CD4-positive, alpha-beta T cell treated with Interleukin-17A for 1 hour (primary cell): ENCODE data around the gene TRIM56.
A peak's percentile ranks its signal among the peaks of the same experiment; 100 is the strongest.
"Not testable (repeated sequence)": the region's sequence is repeated elsewhere in the genome, so short reads cannot be mapped to it uniquely, and the experiment has no call there.

Experiments used
- DNase-seq: peaks from one replicate; pipeline ENCODE4 v3.0.0-alpha.2; 2020

TRIM56 gene, protein sequence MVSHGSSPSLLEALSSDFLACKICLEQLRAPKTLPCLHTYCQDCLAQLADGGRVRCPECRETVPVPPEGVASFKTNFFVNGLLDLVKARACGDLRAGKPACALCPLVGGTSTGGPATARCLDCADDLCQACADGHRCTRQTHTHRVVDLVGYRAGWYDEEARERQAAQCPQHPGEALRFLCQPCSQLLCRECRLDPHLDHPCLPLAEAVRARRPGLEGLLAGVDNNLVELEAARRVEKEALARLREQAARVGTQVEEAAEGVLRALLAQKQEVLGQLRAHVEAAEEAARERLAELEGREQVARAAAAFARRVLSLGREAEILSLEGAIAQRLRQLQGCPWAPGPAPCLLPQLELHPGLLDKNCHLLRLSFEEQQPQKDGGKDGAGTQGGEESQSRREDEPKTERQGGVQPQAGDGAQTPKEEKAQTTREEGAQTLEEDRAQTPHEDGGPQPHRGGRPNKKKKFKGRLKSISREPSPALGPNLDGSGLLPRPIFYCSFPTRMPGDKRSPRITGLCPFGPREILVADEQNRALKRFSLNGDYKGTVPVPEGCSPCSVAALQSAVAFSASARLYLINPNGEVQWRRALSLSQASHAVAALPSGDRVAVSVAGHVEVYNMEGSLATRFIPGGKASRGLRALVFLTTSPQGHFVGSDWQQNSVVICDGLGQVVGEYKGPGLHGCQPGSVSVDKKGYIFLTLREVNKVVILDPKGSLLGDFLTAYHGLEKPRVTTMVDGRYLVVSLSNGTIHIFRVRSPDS

DNA sequence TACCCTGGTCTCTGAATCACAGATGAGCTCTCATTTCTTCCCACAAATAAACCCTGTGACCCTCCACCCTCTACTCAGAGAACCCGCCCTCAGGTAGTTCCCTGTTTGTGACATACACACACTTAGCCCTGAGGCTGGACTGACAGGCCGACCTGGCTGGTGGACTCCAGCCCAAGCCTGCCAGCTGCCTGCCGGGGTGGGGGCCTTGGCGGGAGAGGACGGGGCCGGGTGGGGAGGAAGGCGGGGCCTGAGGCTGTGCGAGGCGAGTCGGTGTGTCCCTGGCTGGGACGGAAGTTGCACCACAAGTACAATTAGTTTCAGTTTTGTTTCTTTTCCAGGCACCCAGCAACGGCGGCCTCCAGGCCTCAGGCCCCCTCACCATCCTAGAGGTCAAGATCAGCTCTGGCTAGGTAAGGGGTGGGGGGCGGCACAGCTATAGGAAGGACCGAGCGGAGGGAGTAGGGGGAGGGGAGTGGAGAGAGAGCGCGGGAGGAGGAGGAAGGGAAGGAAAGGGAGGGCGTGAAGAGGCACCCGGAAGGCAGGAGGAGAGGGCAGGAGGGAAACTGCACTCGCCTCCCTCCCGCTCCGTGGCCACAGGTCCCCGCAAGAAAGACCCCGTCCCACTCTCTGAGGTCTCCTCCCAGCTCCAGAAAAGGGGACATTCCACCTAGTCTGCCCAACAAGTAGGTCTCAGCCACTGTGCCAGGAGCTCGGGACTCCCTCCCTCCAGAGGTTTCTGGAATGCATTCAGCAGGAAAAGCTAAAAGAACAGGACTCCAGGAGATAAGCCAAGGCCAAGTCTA lies at the start of gene TRIM56:
TSS of gene TRIM56 (plus strand) at position 320 of the 803 bp plus-strand sequence. CDS start 1,832 bp downstream, outside the sequence.
- DNase-seq: peak; percentile 81

DNA sequence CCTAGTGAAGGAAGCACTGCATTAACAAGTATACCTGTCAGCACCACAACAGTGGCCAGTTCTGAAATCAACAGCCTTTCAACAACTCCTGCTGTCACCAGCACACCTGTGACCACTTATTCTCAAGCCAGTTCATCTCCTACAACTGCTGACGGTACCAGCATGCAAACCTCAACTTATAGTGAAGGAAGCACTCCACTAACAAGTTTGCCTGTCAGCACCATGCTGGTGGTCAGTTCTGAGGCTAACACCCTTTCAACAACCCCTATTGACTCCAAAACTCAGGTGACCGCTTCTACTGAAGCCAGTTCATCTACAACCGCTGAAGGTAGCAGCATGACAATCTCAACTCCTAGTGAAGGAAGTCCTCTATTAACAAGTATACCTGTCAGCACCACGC lies 49.3 kb upstream of the TRIM56 start:
- DNase-seq: no peak

DNA sequence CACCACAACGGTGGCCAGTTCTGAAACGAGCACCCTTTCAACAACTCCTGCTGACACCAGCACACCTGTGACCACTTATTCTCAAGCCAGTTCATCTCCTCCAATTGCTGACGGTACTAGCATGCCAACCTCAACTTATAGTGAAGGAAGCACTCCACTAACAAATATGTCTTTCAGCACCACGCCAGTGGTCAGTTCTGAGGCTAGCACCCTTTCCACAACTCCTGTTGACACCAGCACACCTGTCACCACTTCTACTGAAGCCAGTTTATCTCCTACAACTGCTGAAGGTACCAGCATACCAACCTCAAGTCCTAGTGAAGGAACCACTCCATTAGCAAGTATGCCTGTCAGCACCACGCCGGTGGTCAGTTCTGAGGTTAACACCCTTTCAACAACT lies 44.0 kb upstream of the TRIM56 start:
- not testable (repeated sequence) for DNase-seq

DNA sequence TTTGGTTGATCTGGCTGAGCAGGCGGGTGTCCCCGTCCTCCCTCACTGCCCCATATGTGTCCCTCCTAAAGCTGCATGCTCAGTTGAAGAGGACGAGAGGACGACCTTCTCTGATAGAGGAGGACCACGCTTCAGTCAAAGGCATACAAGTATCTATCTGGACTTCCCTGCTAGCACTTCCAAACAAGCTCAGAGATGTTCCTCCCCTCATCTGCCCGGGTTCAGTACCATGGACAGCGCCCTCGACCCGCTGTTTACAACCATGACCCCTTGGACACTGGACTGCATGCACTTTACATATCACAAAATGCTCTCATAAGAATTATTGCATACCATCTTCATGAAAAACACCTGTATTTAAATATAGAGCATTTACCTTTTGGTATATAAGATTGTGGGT lies 26.9 kb upstream of the TRIM56 start:
- peak; percentile 49 for DNase-seq

DNA sequence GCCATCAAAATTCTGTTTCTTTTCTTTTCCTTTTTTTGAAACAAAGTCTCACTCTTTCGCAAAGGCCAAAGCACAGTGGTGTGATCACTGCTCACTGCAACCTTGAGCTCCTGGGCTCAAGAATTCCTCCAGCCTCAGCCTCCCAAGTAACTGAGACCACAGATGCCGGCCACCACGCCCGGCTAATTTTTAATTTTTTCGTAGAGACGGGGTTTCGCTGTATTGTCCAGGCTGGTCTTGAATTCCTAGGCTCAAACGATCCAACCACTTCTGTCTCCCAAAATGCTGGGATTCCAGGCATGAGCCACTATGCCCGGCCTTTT lies 25.7 kb upstream of the TRIM56 start:
- no peak for DNase-seq

DNA sequence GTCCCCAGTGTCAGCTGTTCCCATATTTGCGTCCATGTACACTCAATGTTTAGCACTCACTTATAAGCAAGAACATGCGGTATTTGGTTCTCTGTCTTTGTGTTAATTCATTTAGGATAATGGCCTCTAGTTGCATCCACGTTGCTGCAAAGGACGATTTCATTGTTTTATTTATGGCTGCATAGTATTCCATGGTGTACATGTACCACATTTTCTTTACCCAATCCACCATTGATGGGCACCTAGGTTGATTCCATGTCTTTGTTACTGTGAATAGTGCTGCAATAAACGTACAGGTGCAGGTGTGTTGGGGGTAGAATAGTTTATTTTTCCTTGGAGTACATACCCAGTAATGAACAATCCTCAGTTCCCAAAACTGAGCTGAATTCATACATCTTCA lies 24.3 kb upstream of the TRIM56 start:
- DNase-seq: no peak

DNA sequence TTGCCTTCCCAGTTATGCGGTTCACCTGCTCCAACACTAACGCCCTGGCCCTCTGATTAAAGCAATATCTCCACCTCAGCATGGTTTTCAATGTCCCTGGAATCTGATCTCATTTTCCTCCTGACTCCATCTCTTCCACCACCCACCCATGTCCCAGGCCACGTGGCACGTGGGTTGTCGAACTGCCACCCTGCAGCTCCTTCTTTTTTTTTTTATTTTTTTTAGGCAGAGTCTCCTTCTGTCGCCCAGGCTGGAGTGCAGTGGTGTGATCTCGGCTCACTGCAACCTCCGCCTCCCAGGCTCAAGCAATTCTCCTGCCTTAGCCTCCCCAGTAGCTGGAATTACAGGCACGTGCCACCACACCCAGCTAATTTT lies 21.1 kb upstream of the TRIM56 start:
- not testable (repeated sequence) for DNase-seq

DNA sequence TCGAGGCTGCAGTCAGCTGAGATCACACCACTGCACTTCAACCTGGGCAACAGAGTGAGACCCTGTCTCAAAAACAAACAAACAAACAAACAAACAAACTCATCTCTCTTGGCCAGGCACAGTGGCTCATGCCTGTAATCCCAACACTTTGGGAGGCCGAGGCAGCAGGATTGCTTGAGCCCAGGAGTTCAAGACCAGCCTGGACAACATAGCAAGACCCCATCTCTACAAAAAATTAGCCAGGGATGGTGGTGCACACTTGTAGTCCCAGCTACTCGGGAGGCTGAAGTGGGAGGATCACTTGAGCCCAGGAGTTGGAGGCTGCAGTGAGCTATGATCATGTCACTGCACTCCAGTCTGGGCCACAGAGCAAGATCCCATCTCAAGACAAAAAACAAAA lies 20.1 kb upstream of the TRIM56 start:
- DNase-seq: not testable (repeated sequence)

DNA sequence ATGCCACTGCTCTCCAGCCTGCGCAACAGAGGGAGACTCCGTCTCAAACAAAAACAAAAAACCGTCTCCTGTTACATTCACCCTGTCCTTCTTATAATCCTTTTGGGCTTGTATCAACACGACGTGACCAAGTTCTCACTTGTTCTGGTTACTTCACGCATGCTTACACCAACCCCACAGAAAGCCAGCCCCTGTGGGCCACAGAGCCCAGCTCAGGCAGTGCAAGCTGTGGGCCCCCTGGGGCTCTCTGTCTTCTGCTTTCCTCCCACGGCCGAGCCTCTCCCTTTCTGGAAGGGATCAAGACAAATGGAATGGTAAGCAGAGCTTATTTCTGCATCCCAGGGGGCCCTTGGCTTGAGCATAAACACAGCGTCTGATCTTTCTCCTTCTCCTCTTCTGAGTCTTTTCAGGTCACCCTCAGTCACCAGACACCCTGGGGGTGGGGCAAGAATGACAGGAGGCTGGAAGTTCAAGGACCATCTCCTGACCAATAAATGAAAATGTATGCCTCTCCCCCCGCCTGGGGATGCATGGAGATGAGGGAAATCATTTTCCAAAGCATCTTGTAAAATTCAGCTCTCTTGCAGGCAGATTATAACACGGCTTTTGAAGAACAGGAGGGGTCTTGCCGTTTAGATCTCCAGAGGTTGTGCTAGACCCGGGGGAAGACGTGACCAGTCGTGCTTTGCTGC lies 19.0 kb upstream of the TRIM56 start:
- no peak for DNase-seq

DNA sequence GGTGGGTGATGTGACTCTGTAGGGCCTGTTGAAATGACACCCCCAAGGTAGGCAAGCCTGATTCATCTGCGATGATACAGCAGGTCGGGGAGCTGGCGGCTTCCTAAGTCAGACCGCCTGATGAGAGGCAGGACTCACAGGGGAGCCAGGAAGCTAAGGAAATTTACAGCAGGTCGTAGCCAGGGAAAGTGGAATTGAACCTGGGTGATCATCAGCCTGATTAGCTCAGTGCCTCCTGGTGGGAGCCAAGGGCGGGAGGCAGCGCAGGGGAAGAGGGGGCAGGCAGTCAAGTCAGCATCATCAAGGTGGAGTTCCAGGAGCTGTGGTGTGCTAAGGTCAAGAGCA lies 18.5 kb upstream of the TRIM56 start:
- DNase-seq: no peak

DNA sequence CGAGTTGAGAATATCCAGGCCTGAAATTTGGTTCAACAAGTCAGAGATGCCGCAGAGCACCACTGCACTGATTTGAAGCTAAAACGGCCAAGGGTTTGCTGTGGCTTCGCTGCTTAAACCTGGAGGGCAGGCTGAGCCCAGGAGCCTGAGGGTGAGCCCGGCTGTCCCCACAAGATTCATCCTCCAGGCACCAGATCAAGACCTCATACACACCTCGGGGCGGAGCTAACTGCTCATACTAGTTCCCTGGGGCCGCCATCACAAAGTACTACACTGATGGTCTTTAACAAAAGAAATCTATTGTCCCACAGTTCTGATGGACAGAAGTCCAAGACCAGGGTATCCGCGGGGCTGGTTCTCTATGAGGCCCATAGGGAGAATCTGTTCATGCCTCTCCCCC lies 16.9 kb upstream of the TRIM56 start:
- no peak for DNase-seq

DNA sequence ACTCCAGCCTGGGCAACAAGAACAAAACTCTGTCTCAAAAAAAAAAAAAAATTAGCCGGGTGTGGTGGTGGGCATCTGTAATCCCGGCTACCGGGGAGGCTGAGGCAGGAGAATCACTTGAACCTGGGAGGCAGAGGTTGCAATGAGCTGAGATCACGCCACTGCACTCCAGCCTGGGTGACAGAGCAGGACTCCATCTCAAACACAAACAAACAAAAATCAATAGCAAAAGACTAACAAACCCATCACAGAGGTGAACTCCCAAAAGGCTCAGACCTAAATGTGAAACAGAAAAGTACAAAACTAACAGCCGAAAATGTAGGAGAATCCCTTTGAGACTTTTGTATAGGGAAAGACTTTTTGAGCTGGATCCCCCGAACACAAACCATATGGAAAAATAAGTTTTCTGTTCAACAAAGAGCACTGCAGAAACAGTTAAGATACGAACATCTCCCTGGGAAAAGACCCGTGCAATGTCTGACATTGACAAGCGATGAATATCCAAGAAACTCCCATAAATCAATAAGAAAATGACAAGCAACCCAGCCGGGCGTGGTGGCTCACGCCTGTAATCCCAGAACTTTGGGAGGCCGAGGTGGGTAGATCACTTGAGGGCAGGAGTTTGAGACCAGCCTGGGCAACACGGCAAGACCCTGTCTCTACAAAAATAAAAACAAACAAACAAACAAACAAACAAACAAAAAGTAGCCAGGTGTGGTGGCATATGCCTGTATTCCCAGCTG lies 13.7 kb upstream of the TRIM56 start:
- DNase-seq: not testable (repeated sequence)

DNA sequence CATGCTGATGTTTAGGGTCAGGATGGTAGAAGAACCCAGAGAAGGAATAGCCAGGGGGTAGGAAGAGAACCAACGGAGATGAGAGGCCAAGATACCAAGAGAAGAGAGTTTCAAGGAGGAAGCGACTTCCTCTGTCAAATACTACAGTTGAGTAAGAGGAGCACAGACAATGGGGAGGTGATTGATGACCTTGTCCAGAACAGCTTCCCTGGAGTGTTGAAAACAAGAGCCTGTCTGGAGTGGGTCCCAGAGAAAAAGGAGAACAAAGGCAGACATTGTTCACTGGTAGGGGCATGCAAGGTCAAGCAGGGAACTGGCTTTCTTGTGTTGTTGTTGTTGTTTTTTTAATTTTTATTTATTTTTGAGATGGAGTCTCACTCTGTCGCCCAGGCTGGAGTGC lies 9.6 kb upstream of the TRIM56 start:
- DNase-seq: no peak

DNA sequence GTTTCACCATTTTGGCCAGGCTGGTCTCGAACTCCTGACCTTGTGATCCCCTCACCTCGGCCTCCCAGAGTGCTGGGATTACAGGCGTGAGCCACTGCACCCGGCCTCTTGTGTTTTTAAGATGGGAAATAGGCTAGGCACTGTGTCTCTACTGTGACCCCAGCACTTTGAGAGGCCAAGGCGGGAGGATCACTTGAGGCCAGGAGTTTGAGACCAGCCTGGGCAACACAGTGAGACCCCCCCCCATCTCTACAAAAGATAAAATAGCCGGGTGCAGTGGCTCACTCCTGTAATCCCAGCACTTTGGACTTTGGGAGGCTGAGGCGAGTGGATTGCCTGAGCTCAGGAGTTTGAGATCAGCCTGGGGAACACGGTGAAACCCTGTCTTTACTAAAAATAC lies 9.1 kb upstream of the TRIM56 start:
- DNase-seq: not testable (repeated sequence)

DNA sequence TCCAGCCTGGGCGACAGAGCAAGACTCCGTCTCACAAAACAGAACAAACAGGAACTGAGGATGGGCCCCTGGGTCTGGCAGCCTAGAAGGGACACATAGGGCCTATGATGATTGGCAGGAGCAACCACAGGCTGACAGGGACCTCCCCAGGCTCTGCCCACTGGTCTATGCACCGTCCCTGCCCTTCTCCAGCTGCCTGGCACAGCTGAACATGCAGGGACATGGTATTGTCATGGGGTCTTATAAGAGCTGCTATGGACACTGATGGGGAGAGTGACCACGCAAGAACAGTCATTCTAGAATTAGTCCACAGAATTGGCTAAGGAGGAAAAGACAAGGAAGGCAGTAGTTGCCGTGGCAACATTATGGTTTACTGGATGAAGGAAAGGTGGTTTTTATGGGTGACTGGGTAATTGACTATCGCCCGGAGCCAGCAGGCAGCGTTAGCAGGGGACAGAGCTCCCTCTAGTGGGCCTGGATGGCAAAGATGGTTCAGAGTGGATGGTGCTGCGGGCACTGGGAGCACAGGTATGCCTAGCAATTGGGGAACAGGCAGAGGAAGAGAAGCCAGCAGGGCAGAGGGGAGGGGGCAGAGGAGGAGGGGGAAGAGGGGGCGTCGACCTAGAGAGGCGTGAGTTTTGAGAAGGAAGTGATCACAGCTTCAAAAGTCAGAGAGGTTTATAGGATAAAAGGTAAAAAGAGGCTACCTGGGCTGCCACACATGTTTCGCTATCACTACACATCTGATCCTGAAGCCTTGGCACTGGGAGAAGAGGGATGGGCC lies 7.8 kb upstream of the TRIM56 start:
- peak; percentile 86 for DNase-seq

DNA sequence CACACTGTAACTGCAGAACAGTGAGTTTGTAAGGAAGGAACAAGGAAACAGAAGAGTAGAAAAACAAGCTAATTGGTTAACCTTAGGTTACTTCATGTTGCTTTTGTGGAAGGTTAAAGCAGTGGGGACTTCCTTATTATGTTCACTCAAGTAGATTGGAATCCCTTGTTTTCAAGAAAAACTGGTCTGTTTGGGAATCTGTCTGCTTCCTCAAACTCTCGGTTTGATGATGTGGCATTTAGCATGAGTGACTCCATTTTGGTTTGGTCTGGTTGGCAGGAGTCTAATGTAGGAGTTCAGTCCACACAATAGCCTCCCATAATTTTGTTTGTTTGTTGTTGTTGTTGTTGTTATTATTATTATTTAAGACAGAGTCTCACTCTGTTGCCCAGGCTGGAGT lies 3.8 kb upstream of the TRIM56 start:
- no peak for DNase-seq

DNA sequence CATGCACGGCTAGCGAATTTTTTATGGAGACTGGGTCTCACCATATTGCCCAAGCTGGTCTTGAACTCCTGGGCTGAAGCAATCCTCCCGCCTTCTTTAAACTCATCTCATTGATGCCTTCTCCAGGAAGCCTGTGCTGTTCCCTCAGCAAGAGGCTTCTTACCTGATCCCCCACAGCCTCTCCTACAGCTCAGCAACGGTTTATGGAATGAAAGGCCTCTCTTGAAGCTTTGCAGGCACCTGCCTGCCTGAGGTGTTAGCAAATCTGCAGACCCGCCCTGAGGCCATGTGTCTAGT lies 468 bp upstream of the TRIM56 start:
- DNase-seq: no peak

DNA sequence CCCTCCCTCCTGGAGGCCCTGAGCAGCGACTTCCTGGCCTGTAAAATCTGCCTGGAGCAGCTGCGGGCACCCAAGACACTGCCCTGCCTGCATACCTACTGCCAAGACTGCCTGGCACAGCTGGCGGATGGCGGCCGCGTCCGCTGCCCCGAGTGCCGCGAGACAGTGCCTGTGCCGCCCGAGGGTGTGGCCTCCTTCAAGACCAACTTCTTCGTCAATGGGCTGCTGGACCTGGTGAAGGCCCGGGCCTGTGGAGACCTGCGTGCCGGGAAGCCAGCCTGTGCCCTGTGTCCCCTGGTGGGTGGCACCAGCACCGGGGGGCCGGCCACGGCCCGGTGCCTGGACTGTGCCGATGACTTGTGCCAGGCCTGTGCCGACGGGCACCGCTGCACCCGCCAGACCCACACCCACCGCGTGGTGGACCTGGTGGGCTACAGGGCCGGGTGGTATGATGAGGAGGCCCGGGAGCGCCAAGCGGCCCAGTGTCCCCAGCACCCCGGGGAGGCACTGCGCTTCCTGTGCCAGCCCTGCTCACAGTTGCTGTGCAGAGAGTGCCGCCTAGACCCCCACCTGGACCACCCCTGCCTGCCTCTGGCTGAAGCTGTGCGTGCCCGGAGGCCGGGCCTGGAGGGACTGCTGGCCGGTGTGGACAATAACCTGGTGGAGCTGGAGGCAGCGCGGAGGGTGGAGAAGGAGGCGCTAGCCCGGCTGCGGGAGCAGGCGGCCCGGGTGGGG lies 2.2 kb downstream of the TRIM56 start:
- DNase-seq: no peak

DNA sequence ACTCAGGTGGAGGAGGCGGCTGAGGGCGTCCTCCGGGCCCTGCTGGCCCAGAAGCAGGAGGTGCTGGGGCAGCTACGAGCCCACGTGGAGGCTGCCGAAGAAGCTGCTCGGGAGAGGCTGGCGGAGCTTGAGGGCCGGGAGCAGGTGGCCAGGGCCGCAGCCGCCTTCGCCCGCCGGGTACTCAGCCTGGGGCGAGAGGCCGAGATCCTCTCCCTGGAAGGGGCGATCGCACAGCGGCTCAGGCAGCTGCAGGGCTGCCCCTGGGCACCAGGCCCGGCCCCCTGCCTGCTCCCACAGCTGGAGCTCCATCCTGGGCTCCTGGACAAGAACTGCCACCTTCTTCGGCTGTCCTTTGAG lies 2.8 kb downstream of the TRIM56 start:
- DNase-seq: no peak

DNA sequence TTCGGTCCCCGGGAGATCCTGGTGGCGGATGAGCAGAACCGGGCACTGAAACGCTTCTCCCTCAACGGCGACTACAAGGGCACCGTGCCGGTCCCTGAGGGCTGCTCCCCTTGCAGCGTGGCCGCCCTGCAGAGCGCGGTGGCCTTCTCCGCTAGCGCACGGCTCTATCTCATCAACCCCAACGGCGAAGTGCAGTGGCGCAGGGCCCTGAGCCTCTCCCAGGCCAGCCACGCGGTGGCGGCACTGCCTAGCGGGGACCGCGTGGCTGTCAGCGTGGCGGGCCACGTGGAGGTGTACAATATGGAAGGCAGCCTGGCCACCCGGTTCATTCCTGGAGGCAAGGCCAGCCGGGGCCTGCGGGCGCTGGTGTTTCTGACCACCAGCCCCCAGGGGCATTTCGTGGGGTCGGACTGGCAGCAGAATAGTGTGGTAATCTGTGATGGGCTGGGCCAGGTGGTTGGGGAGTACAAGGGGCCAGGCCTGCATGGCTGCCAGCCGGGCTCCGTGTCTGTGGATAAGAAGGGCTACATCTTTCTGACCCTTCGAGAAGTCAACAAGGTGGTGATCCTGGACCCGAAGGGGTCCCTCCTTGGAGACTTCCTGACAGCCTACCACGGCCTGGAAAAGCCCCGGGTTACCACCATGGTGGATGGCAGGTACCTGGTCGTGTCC lies 3.7 kb downstream of the TRIM56 start:
- DNase-seq: no peak

DNA sequence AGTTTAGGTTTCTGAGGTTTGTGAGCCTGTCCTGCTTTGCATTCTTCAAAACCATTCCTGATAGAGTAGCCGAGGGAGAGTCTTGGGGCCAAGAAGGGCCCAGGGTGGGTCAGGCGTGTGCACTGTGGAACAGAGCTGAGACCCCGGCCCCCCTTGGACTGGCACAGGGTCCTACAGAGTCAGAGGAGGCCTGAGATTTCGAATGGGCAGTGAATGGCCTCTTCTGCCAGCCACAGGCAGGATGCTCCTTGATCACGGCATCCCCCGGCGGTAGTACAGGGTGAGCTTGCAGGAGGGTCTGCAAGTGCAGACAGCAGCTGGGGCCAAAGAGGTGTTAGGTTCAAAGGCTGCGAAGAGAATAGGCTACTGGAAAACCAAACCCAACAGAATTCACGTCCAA lies 4.6 kb downstream of the TRIM56 start:
- DNase-seq: no peak
